Measurements from ENCODE around the gene GPC6.

Gene GPC6

GRCh38 chr13:94313926-94314325 is 1087.3 kb downstream of the GPC6 start:
- no peak for DNase-seq

GRCh38 chr13:94315188-94315587 is 1088.6 kb downstream of the GPC6 start:
- no peak for DNase-seq

GRCh38 chr13:94317063-94317491 is 1090.5 kb downstream of the GPC6 start:
- DNase-seq: no peak

GRCh38 chr13:94318418-94318817 is 1091.8 kb downstream of the GPC6 start:
- DNase-seq: no peak

- no peak for DNase-seq
These were observed 1092.9 kb downstream of the GPC6 start for GRCh38 chr13:94319501-94319900.

GRCh38 chr13:94322925-94323763 is 1096.5 kb downstream of the GPC6 start:
- DNase-seq: no peak

GRCh38 chr13:94323764-94324758 is 1097.5 kb downstream of the GPC6 start:
- no peak for DNase-seq

- DNase-seq: no peak
These were observed 1098.3 kb downstream of the GPC6 start for GRCh38 chr13:94324767-94325540.

GRCh38 chr13:94325650-94326049 is 1099.0 kb downstream of the GPC6 start:
- no peak for DNase-seq

GRCh38 chr13:94327318-94327717 is 1100.7 kb downstream of the GPC6 start:
- no peak for DNase-seq

GRCh38 chr13:94328381-94329041 is 1101.9 kb downstream of the GPC6 start:
- no peak for DNase-seq

- no peak for DNase-seq
These were observed 1102.7 kb downstream of the GPC6 start for GRCh38 chr13:94329277-94329676.

- DNase-seq: no peak
These were observed 1103.3 kb downstream of the GPC6 start for GRCh38 chr13:94329754-94330551.

- DNase-seq: no peak
These were observed 1104.0 kb downstream of the GPC6 start for GRCh38 chr13:94330552-94331071.

- no peak for DNase-seq
These were observed 1104.7 kb downstream of the GPC6 start for GRCh38 chr13:94331281-94331680.

GRCh38 chr13:94332359-94333096 is 1105.9 kb downstream of the GPC6 start:
- no peak for DNase-seq

GRCh38 chr13:94333131-94333820 is 1106.7 kb downstream of the GPC6 start:
- DNase-seq: no peak

- no peak for DNase-seq
These were observed 1109.3 kb downstream of the GPC6 start for GRCh38 chr13:94335761-94336526.

GRCh38 chr13:94339116-94339687 is 1112.6 kb downstream of the GPC6 start:
- no peak for DNase-seq

All from stimulated activated CD4-positive, alpha-beta T cell treated with anti-CD3 and anti-CD28 coated beads, Interleukin-15, amount 100 ng/mL, for 24 hours (primary cell).